ENCODE results near the gene NFKBIB. TPM values are rescaled to one million over a fixed set of nuclear protein-coding genes. Genes with fewer than 3 reads are reported as not detected.
A peak's percentile ranks its signal among the peaks of the same experiment; 100 is the strongest.

NFKBIB gene
- polyA plus RNA-seq, 1 donor from 2014 or later, result 18.2 TPM

DNA sequence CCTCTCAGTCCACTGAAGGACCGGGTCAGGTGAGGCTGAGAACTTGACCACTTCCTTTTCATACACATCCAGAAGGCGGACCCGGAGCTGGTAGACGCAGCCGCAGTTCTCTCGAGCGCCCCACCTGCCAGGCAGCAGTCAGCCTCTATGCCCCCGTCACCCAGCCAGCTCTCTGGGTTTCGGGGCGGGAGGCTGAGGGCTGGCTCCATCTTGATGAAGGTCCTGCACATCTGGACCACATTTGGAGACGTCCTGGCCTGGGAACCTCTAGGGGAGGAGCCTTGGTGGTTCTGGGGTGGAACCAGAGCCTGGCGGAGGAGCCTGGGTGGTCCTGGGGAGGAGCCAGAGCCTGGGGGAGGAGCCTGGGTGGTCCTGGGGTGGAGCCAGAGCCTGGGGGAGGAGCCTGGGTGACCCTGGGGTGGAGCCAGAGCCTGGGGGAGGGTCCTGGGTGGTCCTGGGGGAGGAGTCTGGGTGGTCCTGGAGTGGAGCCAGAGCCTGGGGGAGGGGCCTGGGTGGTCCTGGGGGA lies 45.3 kb downstream of the NFKBIB start:
- Mint-ChIP-seq H3K4me3 (no peak overlapping the region), H3K36me3 (no peaks in the 10 kb centered on the region), H3K4me1 (peaks cover 0 to 4% (median 2%) of the 10 kb centered on the region in 3 donors), H3K9me3 (peaks cover 0 to 4% (median 0%) of the 10 kb centered on the region in 3 donors), H3K27me3 (peaks cover 13% of the 10 kb centered on the region), H3K27ac (no peak overlapping the region)

DNA sequence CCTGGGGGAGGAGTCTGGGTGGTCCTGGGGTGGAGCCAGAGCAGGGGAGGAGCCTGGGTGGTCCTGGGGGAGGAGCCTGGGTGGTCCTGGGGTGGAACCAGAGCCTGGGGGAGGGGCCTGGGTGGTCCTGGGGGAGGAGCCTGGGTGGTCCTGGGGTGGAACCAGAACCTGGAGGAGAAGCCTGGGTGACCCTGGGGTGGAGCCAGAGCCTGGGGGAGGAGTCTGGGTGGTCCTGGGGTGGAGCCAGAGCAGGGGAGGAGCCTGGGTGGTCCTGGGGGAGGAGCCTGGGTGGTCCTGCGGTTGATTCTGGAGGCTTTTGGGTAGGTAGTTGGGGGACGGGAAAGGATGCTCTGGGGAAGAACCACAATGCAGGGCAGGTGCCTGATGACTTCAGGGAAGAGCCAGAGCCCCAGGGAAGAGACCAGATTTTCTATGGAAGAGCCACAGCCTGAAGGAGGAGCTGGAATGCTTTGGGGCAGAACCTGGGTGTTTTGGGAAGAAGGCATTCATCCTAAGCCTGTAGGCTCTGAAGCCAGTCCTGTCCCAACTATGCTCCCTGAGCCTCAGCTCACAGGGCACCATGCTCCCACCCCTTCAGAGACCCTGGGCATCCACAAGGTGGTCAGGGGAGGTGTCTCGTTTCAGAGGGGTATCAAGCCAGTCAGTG lies 45.9 kb downstream of the NFKBIB start:
- Mint-ChIP-seq H3K4me1 (peaks cover 4 to 7% (median 5%) of the 10 kb centered on the region in 3 donors), H3K4me3 (no peak overlapping the region), H3K36me3 (no peaks in the 10 kb centered on the region), H3K27ac (no peak overlapping the region), H3K9me3 (peaks cover 0 to 6% (median 0%) of the 10 kb centered on the region in 3 donors), H3K27me3 (peaks cover 17% of the 10 kb centered on the region)

DNA sequence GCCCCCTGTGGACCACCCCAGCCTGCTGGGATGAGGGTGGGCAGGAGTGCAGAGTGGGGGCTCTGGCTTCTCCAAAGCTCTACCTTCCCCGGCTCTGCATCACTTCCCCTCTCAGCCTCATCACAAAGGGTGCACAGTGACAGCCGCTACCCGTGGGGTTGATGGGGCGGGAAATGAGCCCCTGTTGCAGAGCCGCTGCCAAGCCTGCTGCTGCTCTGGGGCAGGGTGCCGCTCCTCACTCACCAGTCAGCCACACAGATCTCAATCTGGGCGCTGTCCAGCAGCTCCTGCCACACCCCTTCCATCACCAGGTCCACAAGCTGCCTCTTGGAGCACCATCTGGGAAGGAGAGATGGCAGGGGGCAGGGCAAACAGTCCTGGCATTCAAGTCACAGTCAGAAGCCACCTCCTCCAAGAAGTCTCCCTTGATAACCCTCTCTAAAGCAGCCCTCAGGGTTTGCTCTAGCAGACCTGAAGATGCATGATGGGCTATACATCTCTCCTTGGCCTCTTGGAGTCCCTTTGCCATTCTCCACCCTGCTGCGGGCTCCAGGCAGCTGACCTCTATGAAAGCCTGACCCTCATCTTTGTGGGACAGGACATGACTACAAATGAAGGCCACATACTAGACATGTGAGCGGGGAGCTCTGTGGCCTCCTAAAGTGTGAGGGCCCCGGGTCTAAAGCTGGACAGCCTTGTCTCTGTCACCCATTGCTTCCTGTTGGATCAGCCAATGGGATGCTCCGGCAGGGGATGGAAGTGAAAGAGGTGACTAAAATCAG lies 46.7 kb downstream of the NFKBIB start:
- peaks cover 4 to 7% (median 5%) of the 10 kb centered on the region in 3 donors for H3K4me1 Mint-ChIP-seq
- no peak overlapping the region for H3K27ac Mint-ChIP-seq
- no peak overlapping the region for H3K4me3 Mint-ChIP-seq
- H3K27me3 Mint-ChIP-seq, result peaks cover 17% of the 10 kb centered on the region
- peaks cover 0 to 6% (median 0%) of the 10 kb centered on the region in 3 donors for H3K9me3 Mint-ChIP-seq
- H3K36me3 Mint-ChIP-seq, result no peaks in the 10 kb centered on the region

DNA sequence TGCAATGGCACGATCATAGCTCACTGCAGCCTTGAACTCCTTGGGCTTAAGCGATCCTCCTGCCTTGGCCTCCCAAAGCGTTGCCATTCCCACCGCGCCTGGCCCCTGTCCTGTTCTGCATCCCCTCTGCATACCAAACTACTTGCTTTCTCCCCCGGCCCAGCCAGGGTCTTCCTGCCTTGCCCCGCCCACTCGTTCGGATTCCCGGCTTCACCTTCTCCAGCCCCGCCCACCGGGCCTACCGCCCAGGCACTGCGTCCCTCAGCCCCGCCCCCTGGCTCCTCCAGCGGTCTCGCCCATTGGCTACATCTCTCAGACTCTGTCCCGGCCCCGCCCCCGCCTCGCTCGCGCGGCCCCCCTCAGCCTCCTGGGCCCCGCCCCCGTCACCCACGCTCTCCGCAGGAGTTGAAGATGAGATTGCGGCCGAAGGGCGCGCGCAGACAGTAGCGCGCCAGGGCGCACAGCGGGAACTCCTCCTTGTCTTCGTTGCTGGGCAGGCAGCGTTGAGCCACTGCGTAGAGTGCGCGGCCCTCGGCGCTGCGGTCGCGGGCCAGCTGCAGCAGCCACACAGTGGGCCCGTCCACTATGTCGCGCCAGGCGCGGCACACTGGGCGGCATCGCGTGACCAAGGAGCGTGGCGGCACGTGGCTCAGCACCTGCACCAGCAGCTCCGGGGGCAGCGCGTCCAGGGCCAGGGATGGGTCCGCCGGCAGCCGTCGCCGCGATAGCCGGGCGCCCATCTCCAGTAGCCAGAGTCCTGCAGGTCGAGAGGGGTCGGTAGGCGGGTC lies 50.0 kb downstream of the NFKBIB start:
- Mint-ChIP-seq H3K4me3 (peak overlapping the region in 3 of 4 donors; percentile 54 to 83 (median 63)), H3K36me3 (no peaks in the 10 kb centered on the region), H3K27ac (no peak overlapping the region), H3K9me3 (peaks cover 0 to 4% (median 0%) of the 10 kb centered on the region in 3 donors), H3K4me1 (peaks cover 4 to 10% (median 9%) of the 10 kb centered on the region in 3 donors), H3K27me3 (peaks cover 28% of the 10 kb centered on the region)

DNA sequence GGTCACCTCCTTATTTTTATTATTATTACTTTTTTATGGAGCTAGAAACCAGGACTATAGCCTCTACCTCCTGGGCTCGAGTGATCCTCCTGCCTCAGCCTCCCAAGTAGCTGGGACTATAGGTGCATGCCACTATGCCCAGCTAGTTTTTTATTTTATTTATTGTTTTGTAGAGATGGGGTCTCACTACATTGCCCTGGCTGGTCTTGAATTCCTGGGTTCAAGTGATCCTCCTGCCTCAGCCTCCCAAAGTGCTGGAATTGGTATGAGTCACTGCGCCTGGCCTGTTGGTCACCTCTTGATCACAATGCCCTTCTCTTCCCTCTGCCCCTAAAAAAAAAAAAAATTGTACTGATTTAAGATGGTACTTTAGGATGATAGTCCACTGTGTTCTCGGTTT lies 51.4 kb downstream of the NFKBIB start:
- H3K27me3 Mint-ChIP-seq, result peaks cover 28% of the 10 kb centered on the region

DNA sequence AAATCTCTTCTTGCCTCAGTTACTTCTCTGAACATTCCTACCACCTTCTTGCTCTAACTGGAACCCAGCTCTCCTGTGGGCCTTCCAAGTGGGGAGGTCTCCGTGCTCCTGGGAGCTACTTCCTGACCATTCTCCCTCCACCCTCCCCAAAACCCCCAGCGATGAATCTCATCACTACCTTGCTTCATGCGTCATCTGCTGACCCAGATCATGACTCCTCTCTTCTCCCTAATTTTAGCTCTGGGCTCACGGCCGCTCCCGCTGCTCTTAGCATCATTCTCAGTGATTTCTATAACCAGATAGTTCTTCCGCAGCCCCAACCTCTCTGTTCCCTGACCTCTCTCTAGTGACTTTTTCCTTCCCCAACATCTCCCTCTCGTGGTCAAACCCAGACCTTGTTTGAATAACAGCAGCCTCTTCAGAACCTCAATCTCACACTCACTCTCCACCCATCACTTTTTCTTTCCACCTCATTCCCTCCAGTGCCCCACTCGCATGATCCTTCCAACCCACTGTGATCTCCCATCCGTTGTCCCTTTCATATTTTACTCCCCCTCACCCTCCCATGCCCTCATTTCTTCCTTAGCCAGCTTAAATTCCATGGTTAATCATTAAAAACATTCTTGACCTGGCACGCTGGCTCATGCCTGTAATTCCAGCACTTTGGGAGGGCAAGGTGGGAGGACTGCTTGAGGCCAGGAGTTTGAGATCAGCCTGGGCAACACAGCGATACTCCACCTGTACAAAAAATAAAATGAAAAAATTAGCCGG lies 52.8 kb downstream of the NFKBIB start:
- no peaks in the 10 kb centered on the region for H3K36me3 Mint-ChIP-seq
- peaks cover 0 to 4% (median 0%) of the 10 kb centered on the region in 3 donors for H3K9me3 Mint-ChIP-seq
- H3K4me1 Mint-ChIP-seq, result peaks cover 4 to 10% (median 9%) of the 10 kb centered on the region in 3 donors
- peaks cover 25% of the 10 kb centered on the region for H3K27me3 Mint-ChIP-seq
- H3K27ac Mint-ChIP-seq, result no peak overlapping the region
- no peak overlapping the region for H3K4me3 Mint-ChIP-seq

More for the DNA sequence above, 51.4 kb downstream of the NFKBIB start:
- Mint-ChIP-seq H3K36me3 (no peaks in the 10 kb centered on the region), H3K9me3 (peaks cover 0 to 4% (median 0%) of the 10 kb centered on the region in 3 donors), H3K4me3 (no peak overlapping the region), H3K27ac (no peak overlapping the region), H3K4me1 (peaks cover 4 to 10% (median 9%) of the 10 kb centered on the region in 3 donors)

DNA sequence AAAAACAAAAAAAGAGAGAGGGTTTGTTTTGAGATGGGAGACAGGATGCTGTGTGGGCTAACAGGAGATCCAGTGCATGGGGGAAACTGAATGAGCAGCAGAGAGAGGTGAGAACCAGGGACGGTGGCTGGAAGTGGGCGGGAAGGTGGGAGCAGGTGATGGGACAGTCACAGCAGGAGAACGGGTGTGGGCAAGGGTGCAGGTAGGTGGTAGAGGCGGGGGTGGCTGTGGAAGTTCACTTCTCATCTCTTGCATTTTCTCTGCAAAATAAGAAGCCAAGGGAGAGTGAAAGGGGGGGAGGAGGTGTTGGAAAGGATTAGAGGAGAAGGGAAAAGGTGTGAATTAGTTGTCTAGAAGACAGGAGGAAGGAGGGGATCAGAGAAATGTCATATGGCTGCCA lies 53.9 kb downstream of the NFKBIB start:
- peaks cover 23% of the 10 kb centered on the region for H3K27me3 Mint-ChIP-seq
- no peaks in the 10 kb centered on the region for H3K36me3 Mint-ChIP-seq
- peaks cover 4 to 10% (median 9%) of the 10 kb centered on the region in 3 donors for H3K4me1 Mint-ChIP-seq
- H3K9me3 Mint-ChIP-seq, result peaks cover 0 to 4% (median 0%) of the 10 kb centered on the region in 3 donors
- H3K27ac Mint-ChIP-seq, result no peak overlapping the region
- no peak overlapping the region for H3K4me3 Mint-ChIP-seq

DNA sequence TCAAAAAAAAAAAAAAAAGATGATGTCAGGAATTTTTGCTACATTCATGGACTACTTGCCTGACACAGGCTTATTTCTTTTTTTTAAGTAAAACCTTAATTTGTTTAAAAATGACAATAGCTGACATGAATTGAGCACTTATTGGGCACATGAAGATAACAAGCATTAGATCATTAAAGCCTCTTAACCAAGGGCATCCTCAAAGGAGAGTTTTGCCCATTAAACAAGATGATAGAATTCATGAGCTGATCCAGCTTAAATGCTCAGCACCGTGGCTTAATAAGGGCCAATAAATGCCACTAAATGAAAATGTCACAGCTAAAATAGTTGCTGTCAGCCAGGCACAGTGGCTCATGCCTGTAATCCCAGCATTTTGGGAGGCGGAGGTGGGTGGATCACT lies 56.5 kb downstream of the NFKBIB start:
- H3K4me1 Mint-ChIP-seq, result peaks cover 0 to 4% (median 3%) of the 10 kb centered on the region in 3 donors
- no peaks in the 10 kb centered on the region for H3K36me3 Mint-ChIP-seq
- H3K27ac Mint-ChIP-seq, result no peak overlapping the region
- no peak overlapping the region for H3K4me3 Mint-ChIP-seq
- peaks cover 13% of the 10 kb centered on the region for H3K27me3 Mint-ChIP-seq
- H3K9me3 Mint-ChIP-seq, result no peaks in the 10 kb centered on the region

DNA sequence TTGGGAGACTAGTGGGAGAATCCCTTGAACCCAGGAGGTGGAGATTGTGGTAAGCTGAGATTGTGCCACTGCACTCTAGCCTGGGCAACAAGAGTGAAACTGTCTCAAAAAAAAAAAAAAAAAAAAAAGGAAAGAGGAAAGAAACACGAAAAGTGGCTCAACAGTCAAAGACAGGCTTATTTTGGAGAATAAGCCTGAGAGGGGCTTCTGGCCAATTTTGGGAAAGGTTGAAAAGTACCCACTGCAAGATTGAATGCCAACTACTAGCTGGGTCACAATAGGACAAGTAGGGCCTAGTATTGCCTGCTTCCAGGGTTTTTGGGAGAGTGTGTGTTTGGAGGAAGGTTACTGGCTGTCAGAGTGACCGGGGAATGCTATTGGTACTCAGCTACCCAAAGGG lies 58.5 kb downstream of the NFKBIB start:
- no peaks in the 10 kb centered on the region for H3K36me3 Mint-ChIP-seq
- no peak overlapping the region for H3K27ac Mint-ChIP-seq
- H3K4me3 Mint-ChIP-seq, result no peak overlapping the region
- H3K27me3 Mint-ChIP-seq, result peaks cover 10% of the 10 kb centered on the region
- no peaks in the 10 kb centered on the region for H3K9me3 Mint-ChIP-seq
- peaks cover 0 to 4% (median 4%) of the 10 kb centered on the region in 3 donors for H3K4me1 Mint-ChIP-seq

Other genes with a start within 250 kb of the NFKBIB start
- 31.6 TPM for gene CAPN12, start 155.5 kb upstream of the NFKBIB start, polyA plus RNA-seq
- not detected for gene LGALS7, start 126.5 kb upstream of the NFKBIB start, polyA plus RNA-seq
- not detected for gene LGALS7B, start 110.8 kb upstream of the NFKBIB start, polyA plus RNA-seq
- not detected for gene LGALS4, start 87.0 kb upstream of the NFKBIB start, polyA plus RNA-seq
- 307 TPM for gene ECH1, start 68.2 kb upstream of the NFKBIB start, polyA plus RNA-seq
- 78.9 TPM for gene HNRNPL, start 50.0 kb upstream of the NFKBIB start, polyA plus RNA-seq
- 61.3 TPM for gene RINL, start 21.7 kb upstream of the NFKBIB start, polyA plus RNA-seq
- 45.5 TPM for gene SIRT2, start 351 bp upstream of the NFKBIB start, polyA plus RNA-seq
- not detected for gene CCER2, start 12.2 kb downstream of the NFKBIB start, polyA plus RNA-seq
- 21.7 TPM for gene SARS2, start 30.8 kb downstream of the NFKBIB start, polyA plus RNA-seq
- gene MRPS12, start 31.0 kb downstream of the NFKBIB start, polyA plus RNA-seq, result 75.4 TPM
- not detected for gene FBXO17, start 75.8 kb downstream of the NFKBIB start, polyA plus RNA-seq
- 0.38 TPM for gene FBXO27, start 132.6 kb downstream of the NFKBIB start, polyA plus RNA-seq
- gene ACP7, start 184.4 kb downstream of the NFKBIB start, polyA plus RNA-seq, result not detected
- 3.7 TPM for gene PAK4, start 225.8 kb downstream of the NFKBIB start, polyA plus RNA-seq

All from IgD-negative memory B cell (primary cell).